NCI-H82 treated with DMSO at 0.1 percent for 48 hours (cell line): Measurements from ENCODE around the gene CLTC.

Experiments used
- DNase-seq: peaks from one replicate; lab custom pipeline; 2025; ENCODE audit not compliant: unreplicated experiment; lab: John Stamatoyannopoulos, UW

CLTC gene

GRCh38 chr17:59678918-59679317 lies 59.2 kb downstream of the CLTC start:
- no peak for DNase-seq

DNA sequence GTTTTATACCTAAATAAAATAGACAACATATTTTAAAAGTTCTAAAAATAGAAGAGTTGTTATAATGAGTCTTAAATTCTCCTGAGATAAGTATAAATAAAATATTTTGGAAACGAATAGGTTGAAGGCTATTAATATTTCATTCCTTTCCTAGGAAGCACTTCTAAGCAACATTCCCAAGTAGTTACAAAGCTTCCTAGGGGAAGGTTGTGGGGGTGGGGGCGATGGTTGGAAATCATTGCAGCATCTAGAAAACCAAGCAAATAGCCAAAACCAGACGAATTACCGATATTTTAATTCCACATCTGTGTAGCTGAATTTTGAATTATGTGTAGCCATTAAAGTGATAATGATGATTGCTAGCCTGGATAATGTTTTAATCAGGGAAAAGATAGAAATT lies 60.6 kb downstream of the CLTC start:
- DNase-seq = no peak

DNA sequence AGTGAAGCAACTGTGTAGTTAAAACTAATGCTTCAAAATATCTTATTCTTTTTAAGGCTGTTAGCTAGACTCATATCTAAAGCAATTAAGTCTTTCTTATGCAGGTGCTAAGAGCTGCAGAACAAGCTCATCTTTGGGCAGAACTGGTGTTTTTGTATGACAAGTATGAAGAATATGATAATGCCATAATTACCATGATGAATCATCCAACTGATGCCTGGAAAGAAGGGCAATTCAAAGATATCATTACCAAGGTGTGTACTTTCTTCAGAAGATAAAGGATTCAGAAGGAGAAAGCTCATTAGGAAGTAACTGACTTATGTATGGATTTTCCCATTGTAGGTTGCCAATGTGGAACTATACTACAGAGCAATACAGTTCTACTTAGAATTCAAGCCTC lies 63.6 kb downstream of the CLTC start:
- no peak for DNase-seq

DNA sequence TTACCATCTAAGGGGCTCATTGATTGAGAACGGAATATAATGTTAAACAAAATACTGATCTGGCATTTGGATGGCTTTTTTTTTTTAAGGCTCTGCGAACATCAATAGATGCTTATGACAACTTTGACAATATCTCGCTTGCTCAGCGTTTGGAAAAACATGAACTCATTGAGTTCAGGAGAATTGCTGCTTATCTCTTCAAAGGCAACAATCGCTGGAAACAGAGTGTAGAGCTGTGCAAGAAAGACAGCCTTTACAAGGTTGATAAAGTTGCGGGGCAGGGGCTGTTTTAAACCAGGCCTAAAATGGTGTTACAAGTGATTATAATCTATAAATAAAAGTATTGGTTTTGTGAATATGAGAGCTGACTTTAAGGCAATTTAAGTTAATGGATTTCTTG lies 65.3 kb downstream of the CLTC start:
- no peak for DNase-seq

DNA sequence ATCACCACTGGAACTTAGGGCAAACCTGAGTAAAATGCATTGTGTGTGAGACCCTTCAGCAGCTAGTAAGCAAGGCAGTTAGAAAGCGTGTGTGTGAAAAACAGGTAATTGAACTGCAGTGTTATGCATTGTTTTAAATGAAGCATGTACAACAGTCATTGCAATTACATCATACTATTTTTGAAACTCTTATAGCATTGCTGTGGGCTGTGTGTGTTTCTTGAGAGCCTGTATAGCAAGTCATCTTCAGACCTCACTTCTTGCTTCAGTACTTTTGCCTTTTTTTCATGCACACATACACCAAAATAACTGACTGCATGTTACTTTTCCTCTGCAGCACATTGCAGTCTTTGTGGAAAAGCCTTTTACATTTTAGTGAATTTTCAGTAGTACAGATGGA lies 68.3 kb downstream of the CLTC start:
- DNase-seq = no peak

DNA sequence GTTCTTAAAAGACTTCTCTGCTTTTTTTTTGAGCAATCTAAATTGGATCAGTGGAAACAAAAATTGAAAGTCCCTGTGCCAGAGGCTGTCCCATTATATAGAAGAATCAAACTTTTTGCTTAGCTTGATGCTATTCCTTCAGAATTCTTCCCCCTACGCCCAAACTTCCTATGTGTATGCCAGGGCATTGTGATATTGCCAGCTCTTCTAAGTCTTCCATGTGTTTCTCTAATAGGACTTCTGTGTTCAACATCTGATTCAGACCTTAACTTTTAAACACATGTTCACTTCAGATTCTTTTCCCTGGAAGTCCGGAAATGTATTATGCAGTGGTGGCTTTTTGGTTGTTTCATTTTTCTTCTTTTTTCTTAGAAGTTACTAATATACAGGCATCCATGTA lies 68.8 kb downstream of the CLTC start:
- DNase-seq = no peak

GRCh38 chr17:59693582-59693981 lies 73.9 kb downstream of the CLTC start:
- DNase-seq = no peak

GRCh38 chr17:59694344-59694743 lies 74.6 kb downstream of the CLTC start:
- DNase-seq = no peak

DNA sequence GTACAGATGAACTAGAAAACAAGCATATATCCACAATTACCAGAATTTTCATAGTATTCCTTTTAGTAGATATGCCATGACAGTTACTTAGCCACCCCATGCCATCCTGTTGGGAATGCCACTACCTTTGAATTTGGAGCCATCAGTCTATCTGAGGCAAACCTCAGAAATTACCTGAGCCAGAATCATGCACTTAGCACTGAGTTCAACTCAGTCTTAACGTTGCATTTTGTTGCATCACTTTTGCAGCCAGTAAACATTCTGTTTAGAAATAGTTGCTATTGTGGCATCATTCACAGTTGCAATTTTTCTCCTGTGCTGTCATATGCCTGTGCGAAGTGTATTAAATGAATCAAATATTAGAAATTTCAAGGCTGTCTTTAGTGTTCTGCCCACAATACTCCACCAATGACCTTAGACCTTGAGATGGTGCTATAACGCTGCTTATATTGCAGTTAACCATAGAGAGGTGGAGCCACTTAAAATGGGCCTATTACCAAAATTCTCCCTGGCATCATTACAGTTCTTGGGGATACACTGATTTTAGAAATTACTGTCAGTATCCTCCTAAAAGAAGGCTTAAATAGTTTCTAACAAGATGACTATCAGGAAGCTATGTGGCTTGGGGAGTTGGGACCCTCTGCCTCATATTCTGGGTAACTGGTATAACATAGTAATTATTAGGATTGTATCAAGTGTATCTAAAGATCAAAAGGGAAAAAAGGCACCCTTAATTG lies 76.4 kb downstream of the CLTC start:
- DNase-seq = no peak

DNA sequence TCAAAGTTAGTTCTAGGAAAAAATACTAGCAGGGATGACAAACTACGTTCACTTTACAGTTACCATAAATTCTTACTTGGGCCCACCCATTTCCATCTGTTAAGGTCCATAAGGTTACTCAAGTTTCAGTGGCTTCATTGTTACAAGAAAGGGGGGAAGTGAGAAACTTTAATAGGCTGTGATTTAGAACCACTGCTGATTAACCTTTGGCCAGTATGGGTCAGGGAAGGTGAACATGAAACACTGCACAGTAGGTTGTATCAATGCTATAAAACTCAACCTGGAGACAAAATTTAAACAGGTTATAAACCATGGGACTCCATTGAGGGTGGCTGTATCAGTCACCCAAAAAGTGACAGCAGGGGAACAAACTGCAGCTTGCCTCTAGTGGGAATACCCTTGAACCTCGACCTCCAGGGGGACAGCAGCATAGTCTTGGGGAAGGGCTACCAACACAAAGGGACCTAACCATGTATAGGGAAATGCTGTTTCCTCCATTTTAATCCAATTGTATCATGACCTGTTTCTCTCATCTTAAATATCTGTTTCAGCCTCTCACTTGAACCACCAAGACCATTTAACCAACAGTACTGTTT lies 77.1 kb downstream of the CLTC start:
- DNase-seq = no peak

GRCh38 chr17:59698143-59698542 lies 78.4 kb downstream of the CLTC start:
- DNase-seq = no peak

DNA sequence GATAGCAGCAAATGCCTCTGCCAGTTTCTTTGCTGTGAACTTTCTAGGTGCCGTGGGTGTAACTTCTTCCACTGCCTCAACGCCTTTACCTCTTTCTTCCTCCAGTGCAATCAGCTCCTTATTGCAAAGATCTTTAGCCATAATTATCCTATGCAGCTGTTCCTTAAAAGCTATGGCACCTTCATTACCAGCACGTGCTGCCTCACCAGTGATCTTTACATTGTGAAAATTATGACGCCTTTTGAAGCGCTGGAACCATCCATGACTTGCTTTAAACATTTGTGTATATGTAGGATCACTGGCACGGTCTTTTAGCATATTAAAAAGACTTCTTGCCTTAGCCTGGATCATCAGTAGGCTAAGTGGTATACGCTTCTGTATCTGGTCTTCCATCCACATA lies 79.5 kb downstream of the CLTC start:
- DNase-seq = no peak

- no peak for DNase-seq
These were observed 80.1 kb downstream of the CLTC start for GRCh38 chr17:59699786-59700185.

- no peak for DNase-seq
These were observed 82.6 kb downstream of the CLTC start for GRCh38 chr17:59702304-59702703.

GRCh38 chr17:59707149-59707970 lies 87.7 kb downstream of the CLTC start, which contains the start of the genes PTRH2 and VMP1:
PTRH2 (minus strand) TSS chr17:59707430; CDS start chr17:59697978, 9,452 bp downstream.
VMP1 (plus strand) TSS chr17:59707654; CDS start chr17:59731447, 23,793 bp downstream.
- DNase-seq = peak; percentile 99

- no peak for DNase-seq
These were observed 88.3 kb downstream of the CLTC start for GRCh38 chr17:59707971-59708430.

- no peak for DNase-seq
These were observed 92.2 kb downstream of the CLTC start for GRCh38 chr17:59711936-59712335.

GRCh38 chr17:59712862-59713261 lies 93.2 kb downstream of the CLTC start:
- no peak for DNase-seq

GRCh38 chr17:59714255-59714654 lies 94.6 kb downstream of the CLTC start:
- no peak for DNase-seq

- no peak for DNase-seq
These were observed 96.7 kb downstream of the CLTC start for GRCh38 chr17:59716427-59716826.

- DNase-seq = no peak
These were observed 99.8 kb downstream of the CLTC start for GRCh38 chr17:59719526-59719925.

- no peak for DNase-seq
These were observed 102.9 kb downstream of the CLTC start for GRCh38 chr17:59722623-59723022.
